Smooth muscle cell (in vitro differentiated cells): ENCODE measurements around the gene TNPO3. TPM values are rescaled to one million over a fixed set of nuclear protein-coding genes. Genes with fewer than 3 reads are reported as not detected.

Experiments
- DNase-seq: peaks from one replicate; lab custom pipeline; 2025; ENCODE audit not compliant: unreplicated experiment; lab: John Stamatoyannopoulos, UW
- H2AFZ ChIP-seq: fragments of 200-600 bp; sonication (generic); 2 replicates; pipeline ENCODE4 v1.6.0; 2016; ENCODE audit warnings: antibody characterized with exemption, low read depth, mild to moderate bottlenecking
- H3F3A ChIP-seq: fragments of 200-600 bp; sonication (generic); 2 replicates; pipeline ENCODE4 v1.6.0; 2017; ENCODE audit warnings: antibody characterized with exemption, low read depth
- H3K27ac ChIP-seq: fragments of 200-600 bp; sonication (generic); 2 replicates; pipeline ENCODE4 v1.5.1; 2016; ENCODE audit warnings: low read depth, mild to moderate bottlenecking
- H3K27me3 ChIP-seq: fragments of 200-600 bp; sonication (generic); 2 replicates; pipeline ENCODE4 v1.6.1; 2016; ENCODE audit warnings: low read depth, mild to moderate bottlenecking
- H3K36me3 ChIP-seq: fragments of 200-600 bp; sonication (generic); 2 replicates; pipeline ENCODE4 v1.5.1; 2016; ENCODE audit warnings: low read depth
- H3K4me1 ChIP-seq: fragments of 200-600 bp; sonication (generic); 2 replicates; pipeline ENCODE4 v1.5.1; 2016; ENCODE audit warnings: low read depth
- H3K4me2 ChIP-seq: fragments of 200-600 bp; sonication (generic); 2 replicates; pipeline ENCODE4 v1.6.0; 2016; ENCODE audit warnings: mild to moderate bottlenecking
- H3K4me3 ChIP-seq: fragments of 200-600 bp; sonication (generic); 2 replicates; pipeline ENCODE4 v1.5.1; 2016; ENCODE audit warnings: mild to moderate bottlenecking
- H3K79me2 ChIP-seq: fragments of 200-600 bp; sonication (generic); 2 replicates; pipeline ENCODE4 v1.6.0; 2016; ENCODE audit warnings: low read depth, mild to moderate bottlenecking
- H3K9ac ChIP-seq: fragments of 200-600 bp; sonication (generic); 2 replicates; pipeline ENCODE4 v1.6.0; 2016; ENCODE audit warnings: low read depth
- H3K9me3 ChIP-seq: fragments of 200-600 bp; sonication (generic); replicated peaks from 2 replicates; pipeline ENCODE4 v1.5.1; 2016; ENCODE audit warnings: low read depth
- H4K20me1 ChIP-seq: fragments of 200-600 bp; sonication (generic); 2 replicates; pipeline ENCODE4 v1.6.0; 2016; ENCODE audit warnings: low read depth
- CTCF ChIP-seq: fragments of 200-600 bp; sonication (generic); IDR thresholded peaks from 2 replicates; pipeline ENCODE4 v1.5.1; 2017; ENCODE audit warnings: borderline replicate concordance, mild to moderate bottlenecking, antibody characterized with exemption; ENCODE audit not compliant: insufficient read depth, poor library complexity, severe bottlenecking
- WGBS: methylation state at CpG from one replicate; pipeline ENCODE4 v1.1.7; 2016; ENCODE audit warnings: low lambda C conversion rate; 5-methylcytosine and 5-hydroxymethylcytosine counted together
- polyA plus RNA-seq: library from polyadenylated mRNA; unstranded; fragments of >200 nt; fragmentation: Nextera tagmentation; extraction: Ambion mirVana; gene quantifications from 2 replicates; pipeline ENCODE4 v1.2.1, GENCODE V29; 2016
- total RNA-seq: library from RNA; depleted of rRNA; stranded (reverse); fragments of >200 nt; gene quantifications from 2 replicates; pipeline ENCODE4 v1.2.3, GENCODE V29; 2014

Gene TNPO3
- total and polyA plus RNA-seq, 2 experiments from 2014 or later = 28.4 to 41.3 TPM

- H3K9me3 ChIP-seq = no peaks in the 10 kb centered on the region
- WGBS = 96% methylated on average over 3 of the region's 3 CpGs
- peaks cover 82% of the 10 kb centered on the region for H3K79me2 ChIP-seq
- H4K20me1 ChIP-seq = peaks cover 95% of the 10 kb centered on the region
- H3F3A ChIP-seq = no peaks in the 10 kb centered on the region
- H3K4me3 ChIP-seq = no peak overlapping the region
- H3K36me3 ChIP-seq = no peaks in the 10 kb centered on the region
- no peaks in the 10 kb centered on the region for H3K27me3 ChIP-seq
- no peaks in the 10 kb centered on the region for H3K4me1 ChIP-seq
- no peak overlapping the region for H3K9ac ChIP-seq
- DNase-seq = no peak
- no peak overlapping the region for H2AFZ ChIP-seq
- no peak for TF ChIP-seq CTCF
- no peak overlapping the region for H3K4me2 ChIP-seq
- H3K27ac ChIP-seq = no peak overlapping the region
These were observed 24.5 kb downstream of the TNPO3 start for GRCh38 chr7:129030440-129030839.

GRCh38 chr7:129024125-129024524 is 30.8 kb downstream of the TNPO3 start:
- no peaks in the 10 kb centered on the region for H3F3A ChIP-seq
- TF ChIP-seq CTCF = no peak
- H3K27me3 ChIP-seq = no peaks in the 10 kb centered on the region
- H3K9ac ChIP-seq = no peak overlapping the region
- 90% methylated on average over 3 of the region's 3 CpGs for WGBS
- H3K4me1 ChIP-seq = no peaks in the 10 kb centered on the region
- no peak overlapping the region for H3K4me2 ChIP-seq
- DNase-seq = no peak
- H3K4me3 ChIP-seq = no peak overlapping the region
- no peaks in the 10 kb centered on the region for H3K9me3 ChIP-seq
- no peak overlapping the region for H3K27ac ChIP-seq
- peaks cover 93% of the 10 kb centered on the region for H3K79me2 ChIP-seq
- no peak overlapping the region for H2AFZ ChIP-seq
- H3K36me3 ChIP-seq = no peaks in the 10 kb centered on the region
- H4K20me1 ChIP-seq = peaks cover 99% of the 10 kb centered on the region

- Histone ChIP-seq H3K36me3 (no peaks in the 10 kb centered on the region), H3K4me2 (no peak overlapping the region), H3K27me3 (no peaks in the 10 kb centered on the region), H3K4me1 (no peaks in the 10 kb centered on the region), H3K9ac (no peak overlapping the region), H3K79me2 (peaks cover 79% of the 10 kb centered on the region), H3F3A (no peaks in the 10 kb centered on the region), H3K4me3 (no peak overlapping the region), H4K20me1 (peaks cover 100% of the 10 kb centered on the region), H3K27ac (peak overlapping the region; percentile 39), H3K9me3 (no peaks in the 10 kb centered on the region), H2AFZ (no peak overlapping the region)
- TF ChIP-seq CTCF = no peak
- DNase-seq = no peak
- 78% methylated on average over 2 of the region's 2 CpGs for WGBS
These were observed 33.3 kb downstream of the TNPO3 start for GRCh38 chr7:129021656-129022055.

GRCh38 chr7:129017933-129018538 is 36.9 kb downstream of the TNPO3 start:
- 88% methylated on average over 4 of the region's 4 CpGs for WGBS
- no peak for DNase-seq

More at GRCh38 chr7:129017933-129018538, 36.9 kb downstream of the TNPO3 start:
- Histone ChIP-seq H3K4me3 (no peak overlapping the region), H3K79me2 (peaks cover 56% of the 10 kb centered on the region), H3K9ac (no peak overlapping the region), H3K27me3 (no peaks in the 10 kb centered on the region), H3K4me1 (no peaks in the 10 kb centered on the region), H4K20me1 (peaks cover 73% of the 10 kb centered on the region), H3K27ac (no peak overlapping the region), H3K36me3 (peaks cover 10% of the 10 kb centered on the region), H3K4me2 (no peak overlapping the region), H3F3A (no peaks in the 10 kb centered on the region), H3K9me3 (no peaks in the 10 kb centered on the region), H2AFZ (no peak overlapping the region)
- no peak for TF ChIP-seq CTCF
